NCI-H82 treated with DMSO at 0.1 percent for 48 hours (cell line): ENCODE results near the gene BAG5.

ENCODE experiments used
- DNase-seq: peaks from one replicate; lab custom pipeline; 2025; ENCODE audit not compliant: unreplicated experiment; lab: John Stamatoyannopoulos, UW

The BAG5 gene

GRCh38 chr14:103547941-103548462 is 14.5 kb downstream of the BAG5 start:
- no peak for DNase-seq

- DNase-seq, result no peak
These were observed 15.0 kb downstream of the BAG5 start for GRCh38 chr14:103547455-103547940.

- DNase-seq, result peak; percentile 11
These were observed 15.6 kb downstream of the BAG5 start for GRCh38 chr14:103546652-103547454.

- DNase-seq, result no peak
These were observed 16.4 kb downstream of the BAG5 start for GRCh38 chr14:103545915-103546651.

GRCh38 chr14:103545219-103545914 is 17.1 kb downstream of the BAG5 start:
- no peak for DNase-seq

- DNase-seq, result no peak
These were observed 17.9 kb downstream of the BAG5 start for GRCh38 chr14:103544388-103545218.

GRCh38 chr14:103543721-103544387 is 18.6 kb downstream of the BAG5 start:
- no peak for DNase-seq

- no peak for DNase-seq
These were observed 19.3 kb downstream of the BAG5 start for GRCh38 chr14:103543140-103543539.

GRCh38 chr14:103542605-103543088 is 19.8 kb downstream of the BAG5 start:
- DNase-seq, result no peak

- DNase-seq, result no peak
These were observed 20.5 kb downstream of the BAG5 start for GRCh38 chr14:103541709-103542604.

- no peak for DNase-seq
These were observed 21.4 kb downstream of the BAG5 start for GRCh38 chr14:103540821-103541708.

- no peak for DNase-seq
These were observed 23.2 kb downstream of the BAG5 start for GRCh38 chr14:103539056-103539825.

GRCh38 chr14:103538291-103539055 is 24.0 kb downstream of the BAG5 start:
- DNase-seq, result no peak

GRCh38 chr14:103537175-103537990 is 25.1 kb downstream of the BAG5 start:
- DNase-seq, result no peak

- no peak for DNase-seq
These were observed 25.8 kb downstream of the BAG5 start for GRCh38 chr14:103536693-103537092.
